Endothelial cell (in vitro differentiated cells): ENCODE measurements around the gene KLC1. TPM values are rescaled to one million over a fixed set of nuclear protein-coding genes. Genes with fewer than 3 reads are reported as not detected.

Experiments
- DNase-seq: peaks from one replicate; pipeline ENCODE4 v3.0.0; 2021; ENCODE audit warnings: low spot score
- H3K27ac Mint-ChIP-seq: one replicate; pipeline ENCODE4 v1.8.0; 2021; ENCODE audit warnings: mixed read lengths, inconsistent platforms; ENCODE audit not compliant: unreplicated experiment
- H3K27me3 Mint-ChIP-seq: one replicate; pipeline ENCODE4 v1.8.0; 2021; ENCODE audit warnings: mild to moderate bottlenecking, moderate library complexity, mixed read lengths, inconsistent platforms; ENCODE audit not compliant: unreplicated experiment
- H3K36me3 Mint-ChIP-seq: one replicate; pipeline ENCODE4 v1.8.0; 2021; ENCODE audit warnings: mild to moderate bottlenecking, low read depth, mixed read lengths, inconsistent platforms; ENCODE audit not compliant: unreplicated experiment
- H3K4me1 Mint-ChIP-seq: one replicate; pipeline ENCODE4 v1.8.0; 2021; ENCODE audit warnings: mild to moderate bottlenecking, mixed read lengths, inconsistent platforms; ENCODE audit not compliant: unreplicated experiment
- H3K4me3 Mint-ChIP-seq: one replicate; pipeline ENCODE4 v1.8.0; 2021; ENCODE audit warnings: mild to moderate bottlenecking, mixed read lengths, inconsistent platforms; ENCODE audit not compliant: unreplicated experiment
- H3K9me3 Mint-ChIP-seq: one replicate; pipeline ENCODE4 v1.8.0; 2021; ENCODE audit warnings: mixed read lengths, inconsistent platforms; ENCODE audit not compliant: unreplicated experiment
- CTCF ChIP-seq: fragments of 200-600 bp; sonication (generic); IDR thresholded peaks from one replicate; pipeline ENCODE4 v1.5.0; 2021; ENCODE audit warnings: antibody characterized with exemption; ENCODE audit not compliant: unreplicated experiment
- total RNA-seq: library from RNA; stranded (reverse); fragmentation: NEBNext Ultra II Directional; extraction: Animal tissue kit (Norgen Biotek cat#: 25700); gene quantifications from one replicate; pipeline ENCODE4 v1.2.1, GENCODE V29; 2021; ENCODE audit not compliant: unreplicated experiment

KLC1 gene
- total RNA-seq, 1 donor from 2014 or later, result 220 TPM

- Mint-ChIP-seq H3K4me3 (peak overlapping the region; percentile 47), H3K27me3 (peaks cover 42% of the 10 kb centered on the region), H3K36me3 (peaks cover 30% of the 10 kb centered on the region), H3K4me1 (peaks cover 32% of the 10 kb centered on the region), H3K27ac (peak overlapping the region; percentile 95), H3K9me3 (no peaks in the 10 kb centered on the region)
- no peak for TF ChIP-seq CTCF
- no peak for DNase-seq
These were observed 76.1 kb downstream of the KLC1 start for GRCh38 chr14:103705118-103705503.

- H3K4me3 Mint-ChIP-seq, result no peak overlapping the region
- H3K4me1 Mint-ChIP-seq, result peaks cover 34% of the 10 kb centered on the region
- peaks cover 39% of the 10 kb centered on the region for H3K27me3 Mint-ChIP-seq
- H3K27ac Mint-ChIP-seq, result peak overlapping the region; percentile 95
- no peaks in the 10 kb centered on the region for H3K9me3 Mint-ChIP-seq
- peaks cover 30% of the 10 kb centered on the region for H3K36me3 Mint-ChIP-seq
- no peak for TF ChIP-seq CTCF
- no peak for DNase-seq
These were observed 76.7 kb downstream of the KLC1 start for GRCh38 chr14:103705504-103706284.

GRCh38 chr14:103706551-103707328 lies 77.7 kb downstream of the KLC1 start:
- peaks cover 30% of the 10 kb centered on the region for H3K36me3 Mint-ChIP-seq
- H3K27me3 Mint-ChIP-seq, result peaks cover 44% of the 10 kb centered on the region
- H3K4me1 Mint-ChIP-seq, result peaks cover 44% of the 10 kb centered on the region
- no peak overlapping the region for H3K4me3 Mint-ChIP-seq
- TF ChIP-seq CTCF, result no peak
- DNase-seq, result no peak
- no peaks in the 10 kb centered on the region for H3K9me3 Mint-ChIP-seq
- peak overlapping the region; percentile 38 for H3K27ac Mint-ChIP-seq

GRCh38 chr14:103707329-103708263 lies 78.6 kb downstream of the KLC1 start:
- Mint-ChIP-seq H3K36me3 (peaks cover 29% of the 10 kb centered on the region), H3K27ac (no peak overlapping the region), H3K4me3 (no peak overlapping the region), H3K27me3 (peaks cover 44% of the 10 kb centered on the region), H3K9me3 (no peaks in the 10 kb centered on the region), H3K4me1 (peaks cover 44% of the 10 kb centered on the region)
- no peak for DNase-seq
- TF ChIP-seq CTCF, result no peak
